HG02938 (cell line): ENCODE data around the gene PDLIM7.

Experiments
- ATAC-seq: cut with Tn5 transposase; IDR thresholded peaks from one replicate; pipeline ENCODE4 v1.9.1; 2021; ENCODE audit warnings: mild to moderate bottlenecking, moderate library complexity; ENCODE audit not compliant: unreplicated experiment

PDLIM7 gene

GRCh38 chr5:177475563-177476427, 21.6 kb downstream of the PDLIM7 start:
- ATAC-seq = no peak

DNA sequence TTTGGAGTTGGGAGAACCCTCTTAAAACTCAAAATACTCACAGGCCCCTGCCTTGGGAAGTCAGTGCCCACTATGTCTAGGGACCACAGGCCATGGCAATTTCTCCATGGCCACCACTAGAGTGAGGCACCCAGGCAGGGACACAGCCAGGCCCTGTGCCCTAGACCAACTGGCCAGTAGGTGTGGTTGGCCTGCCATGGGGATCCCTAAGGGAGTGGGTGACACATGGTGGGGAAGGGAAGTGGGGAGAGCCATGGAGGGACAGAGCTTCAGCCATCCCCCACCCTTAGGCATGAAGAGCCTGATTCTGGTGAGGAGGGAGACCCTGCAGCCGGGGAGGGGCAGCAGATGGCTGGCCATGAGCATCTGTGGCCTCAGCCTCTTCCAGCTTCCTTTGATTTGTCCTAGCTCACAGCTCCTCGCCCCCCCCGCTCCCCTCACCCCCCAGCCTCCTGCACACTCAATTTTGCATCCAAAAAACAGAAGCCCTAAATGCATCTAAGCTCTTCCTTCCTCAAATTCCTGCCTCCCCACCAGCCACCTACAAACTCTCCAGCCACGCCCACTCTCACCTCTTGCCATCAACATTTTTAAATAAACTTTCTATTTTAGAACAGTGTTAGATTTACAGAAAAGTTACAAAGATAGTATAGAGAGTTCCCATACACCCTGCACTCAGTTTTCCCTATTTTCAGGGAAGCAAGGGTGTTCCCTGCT, 22.4 kb downstream of the PDLIM7 start:
- no peak for ATAC-seq

DNA sequence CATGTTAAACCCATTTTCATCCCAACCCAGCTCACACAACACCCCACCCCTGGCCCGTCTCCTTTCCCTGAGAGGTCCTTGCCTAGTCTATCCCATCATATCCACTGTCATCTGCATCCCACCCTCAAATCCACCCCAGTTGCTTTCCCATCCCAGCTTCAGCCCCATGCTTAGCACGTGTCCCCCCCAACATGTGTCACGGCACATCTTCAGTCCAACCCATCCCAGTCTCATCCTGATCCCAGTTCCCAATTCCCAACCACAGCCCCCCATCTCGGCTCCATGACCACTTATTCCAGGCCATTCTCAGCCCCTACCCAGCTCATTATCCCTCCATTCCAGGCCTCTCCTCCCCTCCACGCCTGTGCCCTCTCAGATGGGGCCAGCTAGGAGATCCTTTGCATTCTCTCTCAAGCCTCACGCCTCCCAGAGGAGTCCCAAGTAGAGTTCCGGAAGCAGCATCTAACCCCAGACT, 23.4 kb downstream of the PDLIM7 start:
- ATAC-seq = no peak

GRCh38 chr5:177473443-177474001, 23.9 kb downstream of the PDLIM7 start, which contains the start of gene DBN1:
TSS of gene DBN1 (minus strand) at chr5:177473634. CDS start at chr5:177473521, 113 bp downstream.
- no peak for ATAC-seq

DNA sequence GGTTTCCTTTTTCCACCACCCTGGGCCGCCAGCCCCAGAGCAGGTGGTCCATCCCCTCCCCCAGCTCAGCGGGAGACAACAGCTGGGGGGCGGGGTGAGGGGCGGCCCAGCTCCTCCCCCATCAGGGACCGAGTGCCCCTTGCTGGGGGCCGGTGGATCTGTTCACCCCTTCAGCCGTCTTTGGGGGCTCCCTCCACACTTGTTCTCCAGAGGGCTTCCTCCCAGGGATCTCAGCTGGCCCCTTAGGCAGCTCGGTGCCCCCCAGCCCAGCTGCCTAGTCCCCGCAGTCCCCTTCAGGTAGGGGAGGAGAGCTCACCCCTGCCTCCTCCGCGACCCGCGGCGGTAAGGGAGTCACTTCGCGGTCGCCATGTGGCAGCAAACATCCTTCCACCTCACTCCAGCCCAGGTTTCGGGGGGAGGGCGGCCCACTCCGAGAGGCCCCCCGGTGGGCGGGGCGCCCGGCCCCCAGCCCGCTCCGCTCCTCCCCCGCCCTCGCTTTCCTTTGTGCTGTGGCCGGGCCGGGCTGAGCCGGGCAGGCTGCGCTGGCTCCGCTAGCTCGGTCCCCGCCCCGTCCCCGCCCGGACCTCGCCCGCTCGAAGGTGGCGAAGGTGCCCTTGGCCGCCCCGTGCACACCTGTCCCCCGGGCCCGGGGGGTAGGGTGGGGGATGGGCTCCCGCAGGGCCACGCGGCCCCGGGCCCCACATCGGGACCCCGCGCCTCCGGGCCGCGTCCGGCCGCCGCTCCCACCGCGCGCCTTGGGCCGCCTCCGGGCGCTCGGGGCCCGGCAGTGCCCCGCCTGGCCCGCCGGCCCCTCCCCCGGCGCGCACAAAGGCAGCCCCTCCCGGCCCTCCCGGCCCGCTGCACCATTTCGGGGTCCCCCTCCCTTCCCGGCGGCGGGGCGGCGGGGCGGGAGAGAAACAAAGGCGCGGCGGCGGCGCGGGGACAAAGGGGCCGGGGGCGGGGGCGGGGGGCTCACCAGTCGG, 24.7 kb downstream of the PDLIM7 start:
- no peak for ATAC-seq

- no peak for ATAC-seq
Measured at GRCh38 chr5:177471610-177472356, 25.6 kb downstream of the PDLIM7 start.

- ATAC-seq = no peak
Measured at GRCh38 chr5:177470759-177471536, 26.5 kb downstream of the PDLIM7 start.

GRCh38 chr5:177469750-177470525, 27.5 kb downstream of the PDLIM7 start:
- no peak for ATAC-seq

GRCh38 chr5:177468685-177469628, 28.4 kb downstream of the PDLIM7 start:
- ATAC-seq = no peak

GRCh38 chr5:177468329-177468684, 29.1 kb downstream of the PDLIM7 start:
- no peak for ATAC-seq

DNA sequence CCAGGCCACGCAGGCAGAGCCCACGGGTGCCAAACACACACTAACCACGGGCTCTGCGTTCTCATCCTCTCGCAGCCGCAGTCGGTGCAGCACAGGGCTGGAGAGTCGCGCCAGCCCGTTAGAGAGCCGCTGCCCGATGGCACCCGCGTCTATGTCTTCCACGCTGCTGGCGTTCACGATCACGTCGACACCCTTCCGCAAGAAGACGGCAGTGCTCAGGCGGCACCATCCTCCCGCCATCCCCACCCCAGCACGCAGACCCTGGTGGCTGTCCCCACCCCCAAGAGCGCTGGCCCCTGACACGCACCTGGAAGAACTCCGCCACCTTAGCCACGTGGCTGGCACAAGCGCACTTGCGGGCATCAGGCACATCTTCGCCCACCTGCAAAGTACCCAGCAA, 30.0 kb downstream of the PDLIM7 start:
- ATAC-seq = no peak

DNA sequence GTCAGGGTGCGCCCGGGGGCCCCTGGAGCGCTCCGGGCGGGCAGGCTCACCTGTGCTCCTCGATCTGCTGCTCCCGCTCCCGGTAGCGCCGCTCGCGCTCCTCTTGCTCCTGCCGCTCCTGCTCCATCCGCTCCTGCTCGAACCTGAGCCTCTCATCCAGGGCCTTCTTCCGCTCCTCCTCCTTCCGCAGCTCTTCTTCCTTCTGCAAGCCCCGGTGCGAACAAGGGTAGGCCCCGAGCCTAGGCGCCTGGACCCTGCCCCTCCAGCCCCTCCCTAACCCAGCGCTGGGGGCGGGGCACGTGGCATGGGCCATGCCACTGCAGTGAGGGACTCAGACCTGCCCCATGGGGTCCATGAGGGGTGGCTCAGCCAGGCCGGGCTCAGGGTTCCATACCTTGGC, 30.5 kb downstream of the PDLIM7 start:
- no peak for ATAC-seq

DNA sequence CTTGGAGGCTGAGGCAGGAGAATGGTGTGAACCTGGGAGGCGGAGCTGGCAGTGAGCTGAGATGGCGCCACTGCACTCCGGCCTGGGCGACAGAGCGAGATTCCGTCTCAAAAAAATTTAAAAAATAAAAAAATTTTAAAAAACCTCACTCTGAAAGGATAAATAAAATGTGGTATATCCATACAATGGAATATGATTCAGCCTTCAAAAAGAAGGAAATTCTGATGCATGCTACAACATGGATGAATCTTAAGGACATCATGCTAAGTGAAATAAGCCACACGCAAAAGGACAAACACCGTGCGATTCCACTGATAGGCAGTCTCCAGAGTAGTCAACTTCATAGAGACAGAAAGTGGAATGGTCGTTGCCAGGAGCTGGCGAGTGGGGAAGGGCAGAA, 32.4 kb downstream of the PDLIM7 start:
- ATAC-seq = no peak

DNA sequence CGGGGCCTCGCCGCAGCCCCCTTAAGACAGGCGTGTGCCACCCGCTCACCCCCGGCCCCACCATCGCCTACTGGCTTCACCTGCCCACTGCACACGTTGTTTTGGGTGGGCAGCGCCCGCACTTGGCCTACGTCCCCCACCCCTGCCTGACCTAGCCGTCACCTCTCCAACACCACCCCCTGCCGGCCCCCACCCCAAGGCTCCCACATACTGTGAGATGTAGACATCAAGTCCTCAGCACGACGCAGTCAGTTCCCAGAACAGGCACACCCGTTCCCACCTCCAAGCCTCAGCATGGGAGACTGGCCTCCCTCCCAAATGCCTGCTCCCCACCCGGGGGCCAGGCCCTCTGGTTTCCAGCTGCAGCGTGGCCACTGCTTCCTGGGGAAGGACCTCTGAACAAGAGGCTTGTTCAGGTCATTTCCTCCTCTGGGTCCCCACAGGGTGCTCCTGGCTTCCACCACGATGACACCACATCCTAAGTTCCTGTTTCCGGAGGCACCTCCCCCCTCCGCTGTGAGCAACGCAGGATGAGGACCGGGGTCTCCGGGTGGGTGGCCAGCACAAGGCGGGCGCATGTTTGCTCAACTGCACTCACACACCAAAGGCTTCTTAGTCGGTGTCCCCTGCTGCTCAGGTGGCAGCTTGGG, 35.3 kb downstream of the PDLIM7 start:
- ATAC-seq = no peak

GRCh38 chr5:177459819-177460628, 37.4 kb downstream of the PDLIM7 start:
- no peak for ATAC-seq

DNA sequence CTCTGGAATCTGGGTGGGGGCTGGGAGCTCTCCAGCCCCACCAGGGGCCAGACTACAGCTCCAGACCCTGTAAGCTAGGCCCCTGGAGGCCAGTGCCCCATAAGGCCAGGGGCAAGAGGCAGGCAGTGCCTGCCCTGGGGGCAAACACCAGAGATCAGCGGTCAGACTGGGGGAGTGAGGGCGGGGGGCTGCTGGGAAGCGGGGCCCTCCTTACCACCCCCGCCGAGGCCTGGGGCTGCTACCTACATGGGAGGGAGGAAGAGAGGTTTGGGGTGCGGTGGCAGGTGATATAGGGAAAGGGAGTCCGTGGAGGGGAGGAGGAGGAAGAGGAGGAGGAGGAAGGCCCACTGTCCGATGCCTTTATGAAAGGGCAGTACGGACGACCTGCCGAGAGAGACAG, 38.0 kb downstream of the PDLIM7 start:
- no peak for ATAC-seq
